ENCODE data around the gene SAV1.

DNA sequence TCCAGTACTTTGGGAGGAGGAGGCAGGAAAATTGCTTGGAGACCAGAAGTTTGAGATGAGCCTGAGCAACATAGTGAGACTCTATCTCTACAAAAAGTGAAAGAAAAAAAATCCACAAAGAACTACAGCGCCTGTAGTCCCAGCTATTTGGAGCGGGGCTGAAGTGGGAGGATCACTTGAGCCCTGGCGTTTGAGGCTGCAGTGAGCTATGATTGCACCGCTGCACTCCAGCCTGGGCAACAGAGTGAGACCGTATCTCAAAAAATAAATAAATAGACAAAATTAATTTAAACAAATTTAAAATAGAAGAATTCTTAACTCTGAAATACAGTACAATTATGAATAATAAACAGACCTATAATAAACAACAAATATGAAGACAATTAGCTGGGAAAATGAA, 67.3 kb downstream of the SAV1 start:
- TF ChIP-seq, protein P1, sequence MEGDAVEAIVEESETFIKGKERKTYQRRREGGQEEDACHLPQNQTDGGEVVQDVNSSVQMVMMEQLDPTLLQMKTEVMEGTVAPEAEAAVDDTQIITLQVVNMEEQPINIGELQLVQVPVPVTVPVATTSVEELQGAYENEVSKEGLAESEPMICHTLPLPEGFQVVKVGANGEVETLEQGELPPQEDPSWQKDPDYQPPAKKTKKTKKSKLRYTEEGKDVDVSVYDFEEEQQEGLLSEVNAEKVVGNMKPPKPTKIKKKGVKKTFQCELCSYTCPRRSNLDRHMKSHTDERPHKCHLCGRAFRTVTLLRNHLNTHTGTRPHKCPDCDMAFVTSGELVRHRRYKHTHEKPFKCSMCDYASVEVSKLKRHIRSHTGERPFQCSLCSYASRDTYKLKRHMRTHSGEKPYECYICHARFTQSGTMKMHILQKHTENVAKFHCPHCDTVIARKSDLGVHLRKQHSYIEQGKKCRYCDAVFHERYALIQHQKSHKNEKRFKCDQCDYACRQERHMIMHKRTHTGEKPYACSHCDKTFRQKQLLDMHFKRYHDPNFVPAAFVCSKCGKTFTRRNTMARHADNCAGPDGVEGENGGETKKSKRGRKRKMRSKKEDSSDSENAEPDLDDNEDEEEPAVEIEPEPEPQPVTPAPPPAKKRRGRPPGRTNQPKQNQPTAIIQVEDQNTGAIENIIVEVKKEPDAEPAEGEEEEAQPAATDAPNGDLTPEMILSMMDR (IDR thresholded peaks at IDR 0.05): no peak
- TF ChIP-seq POLR2AphosphoS5 (IDR thresholded peaks at IDR 0.05): no peak
